Activated CD8-positive, alpha-beta memory T cell treated with anti-CD3 and anti-CD28 coated beads, Interleukin-2, amount 10 ng/mL, durations not matched to agents 7 days and 5 days (primary cell): ENCODE data around the gene NEGR1. TPM values are rescaled to one million over a fixed set of nuclear protein-coding genes. Genes with fewer than 3 reads are reported as not detected.

Experiments used
- ATAC-seq: fragments of 150-1000 bp; cut with Tn5 transposase; one replicate; pipeline ENCODE4 v1.10.0; 2021; ENCODE audit warnings: moderate library complexity
- CTCF ChIA-PET: fragments of 350-600 bp; sonication (Branson Sonifier 250); formaldehyde crosslinking; loops from one replicate; lab custom pipeline; 2021; ENCODE audit warnings: antibody characterized with exemption; lab: Charles Lee
- DNase-seq: peaks from one replicate; pipeline ENCODE4 v3.0.0-alpha.2; 2020
- H3K27ac Mint-ChIP-seq: one replicate; pipeline ENCODE4 v1.8.0; 2021; ENCODE audit warnings: mild to moderate bottlenecking, mixed read lengths
- H3K27me3 Mint-ChIP-seq: one replicate; pipeline ENCODE4 v1.8.0; 2021; ENCODE audit warnings: mixed read lengths
- H3K36me3 Mint-ChIP-seq: one replicate; pipeline ENCODE4 v1.8.0; 2021; ENCODE audit warnings: mild to moderate bottlenecking, mixed read lengths
- H3K4me1 Mint-ChIP-seq: one replicate; pipeline ENCODE4 v1.8.0; 2021; ENCODE audit warnings: mixed read lengths
- H3K4me3 Mint-ChIP-seq: one replicate; pipeline ENCODE4 v1.8.0; 2021; ENCODE audit warnings: mild to moderate bottlenecking, moderate library complexity, mixed read lengths
- H3K9me3 Mint-ChIP-seq: one replicate; pipeline ENCODE4 v1.8.0; 2022; ENCODE audit warnings: low read depth, mixed read lengths
- total RNA-seq, 2 experiments: library from RNA; stranded (reverse); gene quantifications; one replicate each; pipeline ENCODE4 v1.2.3, GENCODE V29; 2021

NEGR1 gene
- total RNA-seq, 2 experiments from 2014 or later, result not detected

DNA sequence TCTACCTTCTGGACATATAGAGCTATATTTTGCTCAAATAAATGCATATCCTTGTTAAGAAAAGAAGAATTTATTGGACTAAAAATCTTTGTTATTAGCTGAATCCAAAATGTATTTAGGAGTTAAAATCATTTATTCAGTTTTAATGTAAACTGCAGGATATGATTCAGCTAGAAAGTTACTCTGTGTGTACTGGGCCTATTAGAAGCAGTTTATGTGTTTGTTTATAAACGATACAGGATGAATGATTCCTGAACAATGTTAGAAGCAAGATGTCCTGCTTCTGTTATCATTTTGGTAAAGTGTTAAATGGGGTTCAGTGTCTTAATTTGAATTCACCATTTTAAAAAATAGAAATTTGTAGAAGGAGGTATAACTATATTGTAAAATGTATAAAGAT is 652.3 kb downstream of the NEGR1 start:
- H3K36me3 Mint-ChIP-seq, result no peaks in the 10 kb centered on the region
- DNase-seq, result no peak
- ATAC-seq, result no peak

DNA sequence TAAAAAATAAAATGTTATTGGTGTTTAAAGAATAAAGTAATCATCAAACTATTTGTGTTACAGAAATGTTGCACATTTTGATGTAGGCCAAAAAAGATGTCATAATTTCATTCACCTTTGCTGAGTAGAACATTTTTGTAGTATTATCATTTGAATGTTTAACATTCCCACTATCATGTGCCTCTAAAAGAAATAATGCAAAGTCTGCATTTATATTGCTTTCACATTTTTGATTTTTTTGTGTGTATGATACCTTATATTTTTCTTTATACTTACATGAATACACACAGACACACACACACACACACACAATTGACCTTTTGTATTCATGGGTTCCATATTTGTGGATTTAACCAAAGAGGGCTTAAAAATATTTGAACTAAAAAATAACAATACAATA is 657.3 kb downstream of the NEGR1 start:
- no peak overlapping the region for H3K4me3 Mint-ChIP-seq
- no peak for ATAC-seq

More for the DNA sequence above, 652.3 kb downstream of the NEGR1 start:
- CTCF ChIA-PET, result no interaction called here
- no peaks in the 10 kb centered on the region for H3K27me3 Mint-ChIP-seq
- no peak overlapping the region for H3K4me3 Mint-ChIP-seq
- no peaks in the 10 kb centered on the region for H3K4me1 Mint-ChIP-seq
- peaks cover 3% of the 10 kb centered on the region for H3K9me3 Mint-ChIP-seq
- H3K27ac Mint-ChIP-seq, result no peak overlapping the region

DNA sequence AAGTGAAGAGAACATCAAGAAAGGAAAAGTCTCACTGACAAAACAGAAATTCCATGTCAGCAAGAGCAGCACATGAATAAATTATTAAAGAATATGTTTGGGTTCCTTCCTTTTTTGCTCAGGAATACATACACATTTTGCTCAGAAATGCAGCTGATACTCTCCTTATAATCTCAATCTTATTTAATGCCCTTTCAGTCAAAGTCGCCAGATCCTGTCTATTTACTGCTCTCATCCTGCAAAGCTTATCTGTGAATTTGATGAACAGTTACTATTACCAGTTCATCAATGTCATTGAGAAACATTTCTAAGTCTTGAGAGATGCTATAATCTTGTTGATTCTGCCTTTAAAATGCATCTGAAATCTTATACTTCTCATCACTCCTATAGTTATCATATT is 658.5 kb downstream of the NEGR1 start:
- no peak for ATAC-seq
- Mint-ChIP-seq H3K9me3 (peaks cover 2% of the 10 kb centered on the region), H3K27ac (no peak overlapping the region), H3K36me3 (no peaks in the 10 kb centered on the region), H3K27me3 (no peaks in the 10 kb centered on the region), H3K4me1 (no peaks in the 10 kb centered on the region), H3K4me3 (no peak overlapping the region)
- DNase-seq, result no peak
- CTCF ChIA-PET, result no interaction called here

More for the DNA sequence above, 657.3 kb downstream of the NEGR1 start:
- Mint-ChIP-seq H3K9me3 (peaks cover 5% of the 10 kb centered on the region), H3K27ac (no peak overlapping the region), H3K4me1 (no peaks in the 10 kb centered on the region), H3K36me3 (no peaks in the 10 kb centered on the region), H3K27me3 (no peaks in the 10 kb centered on the region)
- CTCF ChIA-PET, result no interaction called here
- no peak for DNase-seq

DNA sequence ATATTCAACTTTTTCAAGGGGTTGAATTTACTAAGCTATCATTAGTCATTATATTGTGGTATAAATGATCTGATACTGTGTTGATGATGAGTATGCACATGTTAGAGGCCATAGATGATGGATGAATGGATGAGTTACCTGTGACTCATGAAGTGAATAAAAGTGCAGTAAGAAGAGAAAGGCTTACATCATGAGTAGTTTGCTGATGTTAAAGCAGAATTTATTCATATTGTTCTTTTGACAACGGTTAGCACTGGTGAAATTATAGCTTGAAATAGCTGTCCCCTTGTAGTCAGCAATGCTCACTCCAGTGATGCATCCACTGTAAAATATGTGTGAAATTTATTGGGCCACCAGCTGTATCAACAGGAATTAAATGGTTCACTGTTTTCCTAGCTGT is 660.6 kb downstream of the NEGR1 start:
- Mint-ChIP-seq H3K4me3 (no peak overlapping the region), H3K27ac (no peak overlapping the region), H3K9me3 (peaks cover 2% of the 10 kb centered on the region), H3K27me3 (no peaks in the 10 kb centered on the region), H3K36me3 (no peaks in the 10 kb centered on the region), H3K4me1 (no peaks in the 10 kb centered on the region)
- CTCF ChIA-PET, result no interaction called here
- ATAC-seq (no peak), DNase-seq (no peak)

DNA sequence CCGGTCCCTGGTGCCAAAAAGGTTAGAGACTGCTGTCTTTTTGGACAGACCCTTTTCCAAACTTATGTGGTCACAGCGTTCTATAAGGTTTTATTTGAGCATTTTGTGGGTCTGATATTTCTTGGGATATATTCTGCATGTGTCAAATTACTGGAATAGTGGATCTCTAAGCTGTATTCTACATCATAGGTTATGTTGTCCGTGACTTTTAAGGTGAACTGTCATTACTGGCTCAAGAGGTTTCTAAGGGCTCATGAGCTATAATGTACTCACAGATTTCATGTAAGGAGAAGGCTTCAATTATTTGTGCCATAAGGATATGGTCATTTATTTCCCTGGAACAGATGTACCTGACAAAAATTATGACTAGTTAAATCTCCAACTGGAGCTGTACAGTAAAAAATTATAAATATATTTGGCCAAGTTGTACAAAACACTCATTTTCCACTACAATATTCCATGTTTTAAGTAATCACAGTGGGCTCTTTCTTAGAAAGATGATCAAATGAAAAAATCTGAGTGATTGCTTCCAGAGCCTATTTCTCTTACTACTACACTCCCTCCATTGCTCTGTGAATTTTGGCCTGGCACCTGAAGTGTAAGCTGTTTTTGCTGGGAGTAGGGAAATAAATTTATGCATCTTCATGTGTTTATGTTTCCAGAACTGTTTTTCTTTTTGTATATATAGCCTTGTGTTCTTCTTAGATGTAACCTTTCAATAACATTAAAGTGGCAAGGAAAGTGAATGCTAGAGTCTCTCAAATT is 663.4 kb downstream of the NEGR1 start:
- CTCF ChIA-PET, result no interaction called here

DNA sequence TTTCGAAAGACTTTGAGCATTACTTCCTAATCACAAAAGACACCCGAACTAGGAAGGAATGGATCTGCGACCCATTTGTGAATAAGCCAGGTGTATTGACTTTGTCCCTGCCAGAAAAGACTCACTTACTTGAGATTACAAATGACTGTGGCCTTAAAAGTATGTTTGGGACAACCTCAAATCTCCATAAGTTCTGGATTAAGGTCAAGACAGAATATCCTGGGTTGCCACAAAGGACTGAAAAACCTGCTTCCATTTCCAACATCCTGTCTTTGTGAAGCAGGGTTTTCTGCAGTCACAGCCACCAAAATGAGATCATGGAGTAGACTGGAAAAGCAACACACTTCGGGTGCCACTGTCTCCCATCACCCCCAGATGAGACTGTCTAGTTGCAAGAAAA is 664.1 kb downstream of the NEGR1 start:
- H3K9me3 Mint-ChIP-seq, result peaks cover 4% of the 10 kb centered on the region
- no peaks in the 10 kb centered on the region for H3K36me3 Mint-ChIP-seq
- CTCF ChIA-PET, result no interaction called here
- no peak overlapping the region for H3K27ac Mint-ChIP-seq
- no peak for ATAC-seq
- no peaks in the 10 kb centered on the region for H3K27me3 Mint-ChIP-seq
- H3K4me3 Mint-ChIP-seq, result no peak overlapping the region
- H3K4me1 Mint-ChIP-seq, result no peaks in the 10 kb centered on the region
- no peak for DNase-seq

More for the DNA sequence above, 663.4 kb downstream of the NEGR1 start:
- H3K4me3 Mint-ChIP-seq, result no peak overlapping the region
- no peaks in the 10 kb centered on the region for H3K27me3 Mint-ChIP-seq
- H3K36me3 Mint-ChIP-seq, result no peaks in the 10 kb centered on the region
- DNase-seq (no peak), ATAC-seq (no peak)
- H3K4me1 Mint-ChIP-seq, result no peaks in the 10 kb centered on the region
- H3K9me3 Mint-ChIP-seq, result peaks cover 4% of the 10 kb centered on the region
- H3K27ac Mint-ChIP-seq, result no peak overlapping the region

DNA sequence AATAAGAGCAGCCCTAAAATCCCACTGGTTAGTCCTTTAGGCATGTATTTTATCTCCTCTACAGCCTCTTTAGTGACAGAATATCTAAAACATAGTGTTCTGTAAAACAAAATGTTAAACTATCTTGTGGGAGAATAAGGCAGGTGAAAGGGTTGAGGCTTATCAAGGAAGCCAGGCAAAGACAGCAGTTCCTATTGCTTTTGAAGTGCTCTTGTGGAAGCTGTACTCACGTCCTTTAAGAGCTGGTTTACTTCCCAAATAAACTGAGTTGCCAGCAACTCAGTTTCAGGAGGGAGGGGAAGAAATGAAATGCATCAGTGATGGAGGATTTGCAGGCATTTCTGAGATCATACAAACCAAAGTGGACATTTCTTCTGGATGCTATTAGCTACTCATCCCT is 671.9 kb downstream of the NEGR1 start:
- CTCF ChIA-PET, result no interaction called here
- Mint-ChIP-seq H3K36me3 (no peaks in the 10 kb centered on the region), H3K9me3 (peaks cover 14% of the 10 kb centered on the region), H3K27ac (no peak overlapping the region), H3K4me1 (no peaks in the 10 kb centered on the region), H3K4me3 (no peak overlapping the region), H3K27me3 (no peaks in the 10 kb centered on the region)
- no peak for ATAC-seq
- DNase-seq, result no peak

DNA sequence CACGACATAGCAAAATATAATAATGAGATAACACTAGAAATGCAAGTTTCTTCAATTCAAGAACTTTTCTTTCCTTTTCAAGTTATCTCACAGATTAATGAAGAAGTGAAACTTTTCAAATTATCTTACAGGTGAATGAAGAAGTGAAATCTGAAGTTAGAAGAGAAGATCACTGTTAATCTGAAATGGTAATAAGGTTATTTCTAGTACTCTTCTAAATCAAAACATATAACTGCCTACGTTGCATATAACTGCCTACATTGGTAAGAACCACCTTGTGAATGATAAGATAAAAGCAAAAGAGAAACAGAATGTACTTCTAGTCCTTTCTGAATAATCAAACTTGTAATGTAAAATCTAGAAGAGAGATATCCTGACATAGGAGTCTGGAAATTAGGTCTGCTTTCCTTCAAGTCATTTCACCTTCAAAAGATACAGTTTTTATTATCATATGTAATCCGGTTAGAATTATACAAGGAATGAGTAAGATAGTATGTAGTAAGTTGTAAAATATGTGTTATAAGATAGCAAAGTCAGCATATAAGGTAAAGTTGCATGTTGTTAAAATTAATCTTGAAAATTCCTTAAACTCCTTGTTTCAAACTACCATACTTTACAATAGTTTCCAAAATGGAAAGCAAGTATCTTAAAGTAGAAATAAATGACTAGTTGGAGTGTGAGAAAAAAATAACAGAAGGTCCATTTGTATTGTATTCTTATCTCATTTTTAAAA is 679.1 kb downstream of the NEGR1 start:
- no peaks in the 10 kb centered on the region for H3K4me1 Mint-ChIP-seq
- no peaks in the 10 kb centered on the region for H3K27me3 Mint-ChIP-seq
- H3K9me3 Mint-ChIP-seq, result peaks cover 17% of the 10 kb centered on the region
- no peaks in the 10 kb centered on the region for H3K36me3 Mint-ChIP-seq
- ATAC-seq, result no peak
- no peak overlapping the region for H3K4me3 Mint-ChIP-seq
- CTCF ChIA-PET, result no interaction called here
- DNase-seq, result no peak
- no peak overlapping the region for H3K27ac Mint-ChIP-seq

DNA sequence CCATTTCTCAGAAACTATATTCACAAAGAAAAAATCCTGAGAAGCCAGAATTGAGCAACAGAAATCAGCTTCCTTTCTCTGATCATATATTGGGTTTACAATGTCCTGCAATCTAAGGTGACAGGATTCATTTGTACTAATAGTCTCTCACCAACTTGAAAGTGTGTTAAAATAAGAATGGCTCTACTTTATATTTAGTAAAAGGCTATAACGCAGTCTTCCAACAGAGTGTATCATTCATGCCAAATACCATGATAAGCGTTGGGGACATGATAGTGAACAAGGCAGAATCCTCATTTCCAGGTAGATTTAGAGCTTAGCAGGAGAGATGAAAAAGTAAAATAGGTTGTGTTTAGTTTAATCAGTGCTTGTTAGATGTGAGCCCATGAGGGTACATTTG is 682.3 kb downstream of the NEGR1 start:
- Mint-ChIP-seq H3K27ac (no peak overlapping the region), H3K36me3 (no peaks in the 10 kb centered on the region), H3K4me3 (no peak overlapping the region), H3K27me3 (no peaks in the 10 kb centered on the region), H3K4me1 (no peaks in the 10 kb centered on the region), H3K9me3 (peaks cover 14% of the 10 kb centered on the region)
- no peak for ATAC-seq
- DNase-seq, result no peak
- CTCF ChIA-PET, result no interaction called here

DNA sequence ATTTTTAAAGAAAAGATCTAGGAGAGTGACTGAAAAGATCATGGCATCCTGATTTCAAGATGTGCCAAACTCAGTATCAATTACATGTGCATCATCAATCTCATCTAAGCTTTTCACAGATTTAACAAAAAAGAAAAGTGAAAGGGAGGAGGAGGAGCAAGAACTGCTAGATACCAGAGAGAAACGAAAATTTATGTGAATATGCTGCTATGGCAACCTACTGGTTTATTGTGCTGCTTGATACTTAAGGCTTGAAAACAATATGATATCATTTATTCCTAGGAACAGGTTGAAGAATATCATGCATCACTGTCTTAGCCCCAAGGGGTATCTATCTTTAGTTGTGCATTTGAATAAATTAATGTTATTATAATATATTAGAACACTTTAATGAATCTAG is 683.0 kb downstream of the NEGR1 start:
- H3K36me3 Mint-ChIP-seq, result no peaks in the 10 kb centered on the region
- no peak overlapping the region for H3K27ac Mint-ChIP-seq
- H3K27me3 Mint-ChIP-seq, result no peaks in the 10 kb centered on the region
- peaks cover 14% of the 10 kb centered on the region for H3K9me3 Mint-ChIP-seq
- no peak overlapping the region for H3K4me3 Mint-ChIP-seq
- CTCF ChIA-PET, result no interaction called here
- DNase-seq (no peak), ATAC-seq (no peak)
- no peaks in the 10 kb centered on the region for H3K4me1 Mint-ChIP-seq

DNA sequence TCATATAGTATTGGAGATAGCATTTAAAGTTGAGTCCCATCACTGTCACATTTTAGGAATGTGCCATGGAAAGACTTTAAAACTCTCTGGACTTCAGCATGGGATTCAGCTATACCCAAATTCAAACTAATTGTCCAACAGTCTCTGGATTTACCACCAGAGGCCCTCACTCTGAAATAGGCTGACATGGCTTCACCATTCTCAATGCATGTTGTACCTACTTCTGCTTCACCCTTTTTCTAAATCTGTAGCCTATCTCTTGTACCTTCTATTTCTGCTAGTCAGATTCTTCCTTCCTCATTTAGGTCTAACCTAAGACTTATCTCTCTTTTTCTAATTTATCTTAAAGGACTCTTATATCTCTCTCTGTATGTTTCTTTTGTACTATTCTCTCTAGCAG is 688.8 kb downstream of the NEGR1 start:
- no peak for ATAC-seq

DNA sequence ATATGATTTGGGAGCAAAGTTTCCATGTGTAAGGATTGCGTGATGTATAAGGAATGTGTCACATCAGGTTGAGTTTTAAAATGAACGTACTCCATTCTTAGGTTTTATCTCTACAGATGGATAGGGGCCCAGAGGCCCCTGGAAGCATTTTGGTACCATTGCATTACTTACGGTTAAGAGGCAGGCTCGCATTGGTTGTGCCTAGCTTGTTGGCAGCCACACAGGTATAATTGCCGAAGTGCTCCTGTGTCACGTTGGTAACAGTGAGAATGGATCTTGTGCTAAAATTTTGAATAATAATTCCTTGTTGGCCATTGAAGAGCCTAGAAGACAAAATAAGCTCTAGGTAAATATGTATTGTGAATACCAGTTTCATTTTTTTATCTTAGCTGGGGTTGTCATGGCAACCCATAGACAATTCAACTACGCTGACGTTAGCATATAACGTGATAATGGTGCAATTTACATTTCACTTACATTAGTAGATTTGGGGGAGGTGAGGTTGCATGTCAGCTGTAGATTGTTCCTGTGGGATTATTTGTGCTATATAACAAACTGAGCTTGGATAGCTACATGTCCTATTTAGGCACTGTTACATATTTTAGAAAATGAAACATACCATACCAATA is 689.6 kb downstream of the NEGR1 start:
- no peak overlapping the region for H3K27ac Mint-ChIP-seq
- H3K4me1 Mint-ChIP-seq, result no peaks in the 10 kb centered on the region
- no peaks in the 10 kb centered on the region for H3K9me3 Mint-ChIP-seq
- CTCF ChIA-PET, result no interaction called here
- ATAC-seq (no peak), DNase-seq (no peak)
- no peaks in the 10 kb centered on the region for H3K27me3 Mint-ChIP-seq
- no peak overlapping the region for H3K4me3 Mint-ChIP-seq
- no peaks in the 10 kb centered on the region for H3K36me3 Mint-ChIP-seq

More for the DNA sequence above, 688.8 kb downstream of the NEGR1 start:
- CTCF ChIA-PET, result no interaction called here
- no peak for DNase-seq
- no peaks in the 10 kb centered on the region for H3K4me1 Mint-ChIP-seq
- H3K27ac Mint-ChIP-seq, result no peak overlapping the region
- no peaks in the 10 kb centered on the region for H3K9me3 Mint-ChIP-seq
- no peaks in the 10 kb centered on the region for H3K27me3 Mint-ChIP-seq
- no peak overlapping the region for H3K4me3 Mint-ChIP-seq
- no peaks in the 10 kb centered on the region for H3K36me3 Mint-ChIP-seq

DNA sequence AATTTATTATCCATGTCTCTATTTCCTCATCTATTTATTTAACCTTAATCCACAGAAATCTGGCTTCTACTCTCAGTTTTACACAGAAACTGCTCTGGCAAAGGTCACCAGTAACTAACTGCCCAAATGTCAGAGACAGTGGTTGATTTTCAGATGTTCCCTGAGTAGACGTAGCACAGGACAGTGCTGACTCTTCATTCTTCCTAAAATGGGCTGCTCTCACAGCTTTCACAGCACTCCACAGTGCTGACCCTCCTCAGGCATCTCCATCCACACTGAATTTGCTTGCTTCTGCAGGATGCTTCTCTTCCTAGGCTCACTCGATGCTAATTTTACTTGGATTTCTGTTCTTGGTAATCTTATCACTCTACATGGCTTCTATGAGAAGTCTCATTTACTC is 693.3 kb downstream of the NEGR1 start:
- H3K27ac Mint-ChIP-seq, result no peak overlapping the region

DNA sequence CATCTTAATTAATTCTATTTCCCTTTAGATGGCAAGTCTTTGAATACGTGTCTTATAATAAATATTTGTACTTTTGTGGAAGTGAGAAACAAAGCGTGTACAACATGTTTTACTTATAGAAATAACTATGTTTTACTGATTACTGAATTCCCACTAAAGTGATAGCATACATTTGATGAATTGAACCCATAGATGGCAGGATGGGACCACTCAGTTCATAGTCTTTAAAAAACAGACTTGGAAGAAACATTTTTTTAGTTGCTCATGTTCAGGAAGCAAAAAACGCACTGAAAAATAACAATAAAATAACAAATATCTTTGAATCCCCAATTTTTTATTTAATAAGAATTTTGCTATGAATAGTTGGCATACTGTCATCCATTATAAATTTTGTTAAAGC is 694.4 kb downstream of the NEGR1 start:
- H3K4me3 Mint-ChIP-seq, result no peak overlapping the region
- H3K27ac Mint-ChIP-seq, result no peak overlapping the region
- no peaks in the 10 kb centered on the region for H3K27me3 Mint-ChIP-seq
- H3K9me3 Mint-ChIP-seq, result no peaks in the 10 kb centered on the region
- DNase-seq (no peak), ATAC-seq (no peak)
- no peaks in the 10 kb centered on the region for H3K4me1 Mint-ChIP-seq
- CTCF ChIA-PET, result no interaction called here
- H3K36me3 Mint-ChIP-seq, result no peaks in the 10 kb centered on the region

More for the DNA sequence above, 693.3 kb downstream of the NEGR1 start:
- H3K9me3 Mint-ChIP-seq, result no peaks in the 10 kb centered on the region
- no peaks in the 10 kb centered on the region for H3K4me1 Mint-ChIP-seq
- no peaks in the 10 kb centered on the region for H3K36me3 Mint-ChIP-seq
- ATAC-seq, result no peak
- no peak overlapping the region for H3K4me3 Mint-ChIP-seq
- H3K27me3 Mint-ChIP-seq, result no peaks in the 10 kb centered on the region
- DNase-seq, result no peak
- CTCF ChIA-PET, result no interaction called here
